Lower leg skin (tissue), 3 donors: ENCODE results near the gene EDRF1.

Source experiments
- POLR2A ChIP-seq, 2 donors: fragments of 450-650 bp; IDR thresholded peaks; one replicate each; pipeline ENCODE4 v1.6.1; 2016 to 2017; ENCODE audit warnings: antibody characterized with exemption in 2 of 2, mild to moderate bottlenecking in 1 of 2, moderate library complexity in 1 of 2
- TF ChIP-seq, protein P1 (sequence below), 3 donors: fragments of 450-650 bp; IDR thresholded peaks; one replicate each; pipeline ENCODE4 v1.5.1; 2016; ENCODE audit warnings: antibody characterized with exemption in 3 of 3, mild to moderate bottlenecking in 3 of 3, moderate library complexity in 2 of 3

DNA sequence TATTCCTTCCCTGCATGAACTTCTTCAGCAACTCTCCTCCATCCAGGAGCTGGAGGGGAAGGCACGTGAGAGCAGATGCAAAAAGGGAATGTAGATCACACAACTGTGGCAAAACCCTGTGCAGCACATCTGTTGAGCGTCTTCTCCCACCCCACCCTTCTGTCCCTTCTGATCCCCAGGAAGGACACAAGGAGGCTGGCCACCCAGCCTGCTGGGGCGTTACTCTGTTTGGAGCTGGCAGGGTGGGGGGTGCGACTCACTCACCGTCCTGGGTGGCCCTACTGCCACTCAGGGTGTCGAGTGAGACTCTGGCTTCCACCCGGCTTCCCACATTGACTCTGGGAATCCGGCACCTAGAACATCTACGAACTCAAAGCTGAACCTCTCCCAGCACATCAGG lies 66.3 kb downstream of the EDRF1 start:
- TF ChIP-seq, protein P1, sequence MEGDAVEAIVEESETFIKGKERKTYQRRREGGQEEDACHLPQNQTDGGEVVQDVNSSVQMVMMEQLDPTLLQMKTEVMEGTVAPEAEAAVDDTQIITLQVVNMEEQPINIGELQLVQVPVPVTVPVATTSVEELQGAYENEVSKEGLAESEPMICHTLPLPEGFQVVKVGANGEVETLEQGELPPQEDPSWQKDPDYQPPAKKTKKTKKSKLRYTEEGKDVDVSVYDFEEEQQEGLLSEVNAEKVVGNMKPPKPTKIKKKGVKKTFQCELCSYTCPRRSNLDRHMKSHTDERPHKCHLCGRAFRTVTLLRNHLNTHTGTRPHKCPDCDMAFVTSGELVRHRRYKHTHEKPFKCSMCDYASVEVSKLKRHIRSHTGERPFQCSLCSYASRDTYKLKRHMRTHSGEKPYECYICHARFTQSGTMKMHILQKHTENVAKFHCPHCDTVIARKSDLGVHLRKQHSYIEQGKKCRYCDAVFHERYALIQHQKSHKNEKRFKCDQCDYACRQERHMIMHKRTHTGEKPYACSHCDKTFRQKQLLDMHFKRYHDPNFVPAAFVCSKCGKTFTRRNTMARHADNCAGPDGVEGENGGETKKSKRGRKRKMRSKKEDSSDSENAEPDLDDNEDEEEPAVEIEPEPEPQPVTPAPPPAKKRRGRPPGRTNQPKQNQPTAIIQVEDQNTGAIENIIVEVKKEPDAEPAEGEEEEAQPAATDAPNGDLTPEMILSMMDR (IDR thresholded peaks at IDR 0.05): no peak
- no peak for TF ChIP-seq POLR2A (IDR thresholded peaks at IDR 0.05)
